ENCODE results near the gene CYFIP1. TPM values are rescaled to one million over a fixed set of nuclear protein-coding genes. Genes with fewer than 3 reads are reported as not detected.
A peak's percentile ranks its signal among the peaks of the same experiment; 100 is the strongest.

The CYFIP1 gene
- total RNA-seq, 3 donors from 2014 or later, result 139 to 210 (median 143) TPM

- Histone ChIP-seq H3K4me1 (ENCODE audit: low read depth) (no peaks in the 10 kb centered on the region), H3K9me3 (no peaks in the 10 kb centered on the region), H3K36me3 (ENCODE audit: low read depth) (no peaks in the 10 kb centered on the region), H3K4me3 (no peak overlapping the region)
- intact Hi-C loops (cut with DNase I, micrococcal nuclease), result no loop called here
- ATAC-seq (no peak), DNase-seq (no peak)
- TF ChIP-seq CTCF (IDR thresholded peaks at IDR 0.05), result no peak
Observed at GRCh38 chr15:22915866-22916515, 64.2 kb downstream of the CYFIP1 start.

GRCh38 chr15:22913646-22914380, 66.4 kb downstream of the CYFIP1 start:
- intact Hi-C loops (cut with DNase I, micrococcal nuclease), result no loop called here
- ATAC-seq, result no peak
- H3K9me3 ChIP-seq, result no peaks in the 10 kb centered on the region
- H3K36me3 ChIP-seq (ENCODE audit: low read depth), result no peaks in the 10 kb centered on the region
- no peak for DNase-seq
- no peaks in the 10 kb centered on the region for H3K4me1 ChIP-seq (ENCODE audit: low read depth)
- no peak overlapping the region for H3K4me3 ChIP-seq
- no peak for TF ChIP-seq CTCF (IDR thresholded peaks at IDR 0.05)

- no peak for TF ChIP-seq CTCF (IDR thresholded peaks at IDR 0.05)
- no peaks in the 10 kb centered on the region for H3K36me3 ChIP-seq (ENCODE audit: low read depth)
- intact Hi-C loops (cut with DNase I, micrococcal nuclease), result no loop called here
- DNase-seq (no peak), ATAC-seq (no peak)
- no peak overlapping the region for H3K4me3 ChIP-seq
- H3K9me3 ChIP-seq, result no peaks in the 10 kb centered on the region
- H3K4me1 ChIP-seq (ENCODE audit: low read depth), result no peaks in the 10 kb centered on the region
Observed at GRCh38 chr15:22912256-22912655, 67.9 kb downstream of the CYFIP1 start.

- no peaks in the 10 kb centered on the region for H3K9me3 ChIP-seq
- ATAC-seq (no peak), DNase-seq (no peak)
- H3K36me3 ChIP-seq (ENCODE audit: low read depth), result no peaks in the 10 kb centered on the region
- TF ChIP-seq CTCF (IDR thresholded peaks at IDR 0.05), result no peak
- no peak overlapping the region for H3K4me3 ChIP-seq
- no peaks in the 10 kb centered on the region for H3K4me1 ChIP-seq (ENCODE audit: low read depth)
- intact Hi-C loops (cut with DNase I, micrococcal nuclease), result no loop called here
Observed at GRCh38 chr15:22911306-22911705, 68.9 kb downstream of the CYFIP1 start.

GRCh38 chr15:22908830-22909229, 71.3 kb downstream of the CYFIP1 start:
- intact Hi-C loops (cut with DNase I, micrococcal nuclease), result no loop called here
- peak in 1 of 3 donors; percentile 66 for DNase-seq
- no peaks in the 10 kb centered on the region for H3K9me3 ChIP-seq
- H3K4me1 ChIP-seq (ENCODE audit: low read depth), result no peaks in the 10 kb centered on the region
- TF ChIP-seq CTCF (IDR thresholded peaks at IDR 0.05), result no peak
- H3K4me3 ChIP-seq, result no peak overlapping the region
- H3K36me3 ChIP-seq (ENCODE audit: low read depth), result no peaks in the 10 kb centered on the region
- peak; percentile 90 for ATAC-seq

Measured in mucosa of descending colon (tissue), 3 donors.